ENCODE results near the gene CDRT15L2. TPM values are rescaled to one million over a fixed set of nuclear protein-coding genes. Genes with fewer than 3 reads are reported as not detected.
"Not testable (repeated sequence)": the region's sequence is repeated elsewhere in the genome, so short reads cannot be mapped to it uniquely, and the experiment has no call there.

The CDRT15L2 gene
- not detected for polyA plus RNA-seq
- long read RNA-seq, donor 1: 0 reads
- long read RNA-seq, donor 2: 0 reads
- long read RNA-seq, donor 3: 0 reads
- long read RNA-seq, donor 4: 0 reads
- long read RNA-seq, donor 5: 0 reads
- long read RNA-seq, donor 6: 0 reads
- long read RNA-seq, donor 7: 0 reads
- long read RNA-seq, donor 8: 0 reads
- long read RNA-seq, donor 9: 0 reads
- long read RNA-seq, donor 10: 0 reads

DNA sequence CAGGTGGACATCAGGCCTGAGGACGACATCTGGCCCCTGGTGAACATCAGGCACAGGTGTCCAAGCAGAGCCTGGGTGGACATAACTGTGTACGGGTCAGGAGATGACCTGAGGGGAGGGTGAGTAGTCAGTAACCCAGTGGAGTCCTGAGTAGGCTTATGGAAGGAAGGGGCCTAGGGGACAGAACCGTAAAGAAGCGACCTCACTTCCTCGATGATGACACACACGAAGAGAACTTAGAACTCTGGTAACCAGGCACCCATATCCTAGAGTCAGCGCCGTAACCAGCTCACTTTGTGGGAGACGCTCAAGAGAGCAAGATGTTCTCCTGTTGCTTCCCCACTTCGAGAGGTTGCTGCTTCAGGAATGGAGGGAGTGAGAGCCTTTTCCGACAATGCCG lies at the start of gene CDRT15L2:
CDRT15L2 (plus strand) TSS at position 301 of the 400 bp plus-strand sequence; CDS start at position 321, 20 bp downstream.
- WGBS, 3 donors: 87 to 91% (median 90%) methylated on average over 10 to 12 of the region's 12 CpGs
- H3K27me3 ChIP-seq (ENCODE audit: control insufficient read depth in 3 of 3, insufficient read depth in 3 of 3, low read length in 3 of 3); H3K9me3 ChIP-seq (ENCODE audit: control insufficient read depth in 2 of 2, insufficient read depth in 1 of 2, low read depth in 1 of 2, low read length in 1 of 2); H3K27ac ChIP-seq (ENCODE audit: low read depth in 1 of 3, low read length in 2 of 3); DNase-seq; FAIRE-seq; H3K4me3 ChIP-seq (ENCODE audit: low read depth in 1 of 3, low read length in 3 of 3); H3K4me1 ChIP-seq (ENCODE audit: control insufficient read depth in 3 of 3, insufficient read depth in 2 of 3, low read depth in 1 of 3, low read length in 2 of 3); H3K36me3 ChIP-seq (ENCODE audit: control insufficient read depth in 3 of 3, insufficient read depth in 2 of 3, low read depth in 1 of 3, low read length in 3 of 3): not testable (repeated sequence)

DNA sequence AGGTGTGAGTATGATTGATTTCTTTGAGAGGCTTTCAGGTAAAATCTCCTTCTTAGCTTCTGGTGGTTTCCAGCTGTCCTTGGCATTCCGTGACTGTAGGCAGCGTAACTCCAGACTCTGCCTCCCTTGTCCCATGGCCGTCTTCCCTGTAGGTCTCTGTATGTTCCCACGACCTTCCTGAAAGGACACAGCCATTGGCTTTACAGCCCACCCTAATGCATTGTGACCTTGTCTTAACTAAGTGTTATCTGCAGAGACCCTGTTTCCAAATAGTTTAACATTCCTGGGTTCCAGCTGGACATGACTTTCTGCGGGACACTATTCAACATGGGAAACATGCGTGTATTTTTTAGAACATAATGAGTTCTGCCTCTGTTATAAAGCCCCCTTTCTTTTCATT lies 49.4 kb upstream of the CDRT15L2 start:
- H3K9me3 ChIP-seq (ENCODE audit: control insufficient read depth in 2 of 2, insufficient read depth in 1 of 2, low read depth in 1 of 2, low read length in 1 of 2); H3K27me3 ChIP-seq (ENCODE audit: control insufficient read depth in 3 of 3, insufficient read depth in 3 of 3, low read length in 3 of 3); FAIRE-seq; H3K4me1 ChIP-seq (ENCODE audit: control insufficient read depth in 3 of 3, insufficient read depth in 2 of 3, low read depth in 1 of 3, low read length in 2 of 3); H3K27ac ChIP-seq (ENCODE audit: low read depth in 1 of 3, low read length in 2 of 3); H3K4me3 ChIP-seq (ENCODE audit: low read depth in 1 of 3, low read length in 3 of 3); DNase-seq; H3K36me3 ChIP-seq (ENCODE audit: control insufficient read depth in 3 of 3, insufficient read depth in 2 of 3, low read depth in 1 of 3, low read length in 3 of 3): not testable (repeated sequence)
- 76 to 82% (median 78%) methylated on average over 2 to 5 of the region's 6 CpGs for WGBS, 3 donors

DNA sequence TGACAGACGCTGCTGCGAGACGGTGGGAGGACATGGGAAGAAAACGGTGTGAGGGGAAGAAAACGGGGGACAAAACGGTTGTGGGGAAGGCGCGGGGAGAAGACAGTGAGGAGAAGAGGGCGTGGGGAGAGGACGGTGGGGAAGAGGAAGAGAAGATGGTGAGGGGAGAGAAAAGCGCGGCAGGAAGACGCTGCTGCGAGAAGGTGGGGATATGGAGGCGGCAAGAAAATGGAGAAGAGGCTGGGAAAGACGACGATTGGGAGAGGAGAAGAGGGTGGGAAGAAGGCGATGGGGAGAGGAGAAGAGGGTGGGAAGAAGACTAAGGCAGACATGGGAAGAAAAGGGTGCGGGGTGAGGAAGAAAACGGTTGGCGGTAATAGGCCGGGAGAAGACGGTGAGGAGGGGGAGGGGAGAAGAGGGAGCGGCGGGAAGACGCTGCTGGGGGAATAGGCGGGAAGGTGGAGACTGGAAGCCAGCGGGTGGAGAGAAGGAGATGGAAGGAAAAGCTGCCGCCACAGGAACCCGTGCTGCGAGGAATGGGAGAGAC lies 46.9 kb upstream of the CDRT15L2 start:
- peak in 1 of 2 donors; percentile 23 for DNase-seq
- Histone ChIP-seq H3K27ac (ENCODE audit: low read depth in 1 of 3, low read length in 2 of 3) (peak overlapping the region in 1 of 3 donors; percentile 22), H3K4me3 (ENCODE audit: low read depth in 1 of 3, low read length in 3 of 3) (peak overlapping the region in 1 of 3 donors; percentile 28)
- not testable (repeated sequence) for H3K9me3 ChIP-seq (ENCODE audit: control insufficient read depth in 2 of 2, insufficient read depth in 1 of 2, low read depth in 1 of 2, low read length in 1 of 2); H3K27me3 ChIP-seq (ENCODE audit: control insufficient read depth in 3 of 3, insufficient read depth in 3 of 3, low read length in 3 of 3); H3K36me3 ChIP-seq (ENCODE audit: control insufficient read depth in 3 of 3, insufficient read depth in 2 of 3, low read depth in 1 of 3, low read length in 3 of 3); FAIRE-seq; H3K4me1 ChIP-seq (ENCODE audit: control insufficient read depth in 3 of 3, insufficient read depth in 2 of 3, low read depth in 1 of 3, low read length in 2 of 3)
- 0 to 2% (median 2%) methylated on average over 8 to 15 of the region's 31 CpGs for WGBS, 3 donors

DNA sequence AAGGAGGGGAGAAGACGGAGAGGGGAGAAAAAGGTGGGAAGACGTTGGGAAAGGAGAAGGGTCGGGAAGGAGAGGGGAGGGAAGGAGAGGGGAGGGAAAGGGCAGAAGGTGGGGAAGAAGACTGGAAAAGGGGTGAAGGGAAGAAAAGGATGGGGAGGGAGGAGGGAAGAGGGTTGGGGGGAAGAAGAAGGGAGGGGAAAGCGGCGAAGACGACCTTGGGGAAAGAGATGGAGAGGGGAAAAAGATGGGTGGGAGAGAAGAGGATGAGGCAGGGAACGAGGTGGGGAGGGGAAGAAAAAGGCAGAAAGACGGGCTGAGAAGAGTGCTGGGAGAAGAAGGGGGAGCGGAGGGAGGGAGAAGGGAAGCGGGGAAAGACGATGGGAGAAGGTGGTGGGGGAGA lies 46.3 kb upstream of the CDRT15L2 start:
- not testable (repeated sequence) for H3K36me3 ChIP-seq (ENCODE audit: control insufficient read depth in 3 of 3, insufficient read depth in 2 of 3, low read depth in 1 of 3, low read length in 3 of 3); H3K9me3 ChIP-seq (ENCODE audit: control insufficient read depth in 2 of 2, insufficient read depth in 1 of 2, low read depth in 1 of 2, low read length in 1 of 2); H3K27ac ChIP-seq (ENCODE audit: low read depth in 1 of 3, low read length in 2 of 3); H3K4me1 ChIP-seq (ENCODE audit: control insufficient read depth in 3 of 3, insufficient read depth in 2 of 3, low read depth in 1 of 3, low read length in 2 of 3); FAIRE-seq; H3K27me3 ChIP-seq (ENCODE audit: control insufficient read depth in 3 of 3, insufficient read depth in 3 of 3, low read length in 3 of 3)
- 8 to 12% (median 11%) methylated on average over 9 to 11 of the region's 11 CpGs for WGBS, 3 donors
- H3K4me3 ChIP-seq (ENCODE audit: low read depth in 1 of 3, low read length in 3 of 3): peak overlapping the region in 1 of 3 donors; percentile 19
- peak in 1 of 2 donors; percentile 2 for DNase-seq

DNA sequence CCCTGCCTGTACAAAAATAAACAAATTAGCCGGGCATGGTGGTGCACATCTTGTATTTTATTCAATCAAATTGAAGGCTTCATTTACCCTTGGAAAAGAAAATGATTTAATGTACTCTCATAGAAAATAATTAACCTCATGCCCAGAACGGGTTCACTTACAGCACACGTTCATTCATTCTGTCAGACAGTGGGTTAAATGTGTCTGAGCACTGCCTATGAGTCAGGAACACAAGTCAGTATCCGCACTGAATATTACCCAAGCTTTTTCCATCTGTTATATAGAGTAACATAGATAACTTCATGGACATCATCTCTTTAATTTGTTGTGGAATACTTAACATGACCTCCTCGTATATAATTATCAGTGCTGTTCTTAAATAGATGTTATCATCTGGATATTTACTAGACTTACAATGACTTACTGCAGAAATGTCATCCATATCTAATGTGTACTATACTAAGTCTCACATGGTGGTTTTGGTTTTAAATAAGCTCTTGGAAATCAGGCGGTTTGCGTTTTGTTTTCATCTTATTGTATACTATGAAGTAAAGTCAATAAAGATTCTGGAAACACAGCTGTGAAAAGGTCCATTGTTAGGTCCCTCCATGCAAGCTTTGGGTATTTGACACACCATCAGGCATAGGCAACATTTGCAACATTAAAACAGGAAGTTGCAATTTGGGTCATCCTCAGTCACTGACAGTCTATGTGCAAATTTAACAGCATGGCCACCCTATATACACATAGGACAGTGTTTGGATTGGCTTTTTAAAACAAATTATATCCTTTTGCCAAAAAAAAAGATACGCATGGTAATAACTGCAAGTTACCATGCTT lies 44.6 kb upstream of the CDRT15L2 start:
- not testable (repeated sequence) for FAIRE-seq; H3K27ac ChIP-seq (ENCODE audit: low read depth in 1 of 3, low read length in 2 of 3); H3K4me1 ChIP-seq (ENCODE audit: control insufficient read depth in 3 of 3, insufficient read depth in 2 of 3, low read depth in 1 of 3, low read length in 2 of 3); DNase-seq; H3K9me3 ChIP-seq (ENCODE audit: control insufficient read depth in 2 of 2, insufficient read depth in 1 of 2, low read depth in 1 of 2, low read length in 1 of 2); H3K27me3 ChIP-seq (ENCODE audit: control insufficient read depth in 3 of 3, insufficient read depth in 3 of 3, low read length in 3 of 3); H3K4me3 ChIP-seq (ENCODE audit: low read depth in 1 of 3, low read length in 3 of 3); H3K36me3 ChIP-seq (ENCODE audit: control insufficient read depth in 3 of 3, insufficient read depth in 2 of 3, low read depth in 1 of 3, low read length in 3 of 3)
- 47 to 49% (median 48%) methylated on average over 8 of the region's 8 CpGs for WGBS, 3 donors

DNA sequence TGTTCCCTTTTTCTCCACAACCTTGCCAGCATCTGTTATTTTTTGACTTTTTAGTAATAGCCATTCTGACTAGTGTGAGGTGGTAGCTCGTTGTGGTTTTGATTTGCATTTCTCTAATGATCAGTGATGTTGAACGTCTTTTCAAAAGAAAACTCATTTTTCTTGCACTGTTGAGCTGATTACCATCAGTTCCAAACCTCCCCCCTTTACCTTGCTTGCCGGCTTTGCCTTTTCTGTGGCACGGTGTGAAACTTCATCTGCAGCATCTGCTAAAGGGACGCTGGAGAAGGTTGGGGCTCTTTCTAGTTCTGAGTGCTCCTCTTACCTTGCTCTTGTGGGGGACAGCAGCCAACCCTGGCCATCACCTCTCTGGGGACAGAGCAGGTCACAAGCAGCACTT lies 39.1 kb upstream of the CDRT15L2 start:
- H3K9me3 ChIP-seq (ENCODE audit: control insufficient read depth in 2 of 2, insufficient read depth in 1 of 2, low read depth in 1 of 2, low read length in 1 of 2); H3K27ac ChIP-seq (ENCODE audit: low read depth in 1 of 3, low read length in 2 of 3); FAIRE-seq; DNase-seq; H3K4me3 ChIP-seq (ENCODE audit: low read depth in 1 of 3, low read length in 3 of 3); H3K36me3 ChIP-seq (ENCODE audit: control insufficient read depth in 3 of 3, insufficient read depth in 2 of 3, low read depth in 1 of 3, low read length in 3 of 3); H3K27me3 ChIP-seq (ENCODE audit: control insufficient read depth in 3 of 3, insufficient read depth in 3 of 3, low read length in 3 of 3); H3K4me1 ChIP-seq (ENCODE audit: control insufficient read depth in 3 of 3, insufficient read depth in 2 of 3, low read depth in 1 of 3, low read length in 2 of 3): not testable (repeated sequence)
- WGBS, 3 donors: 33 to 71% (median 36%) methylated on average over 1 to 3 of the region's 5 CpGs

DNA sequence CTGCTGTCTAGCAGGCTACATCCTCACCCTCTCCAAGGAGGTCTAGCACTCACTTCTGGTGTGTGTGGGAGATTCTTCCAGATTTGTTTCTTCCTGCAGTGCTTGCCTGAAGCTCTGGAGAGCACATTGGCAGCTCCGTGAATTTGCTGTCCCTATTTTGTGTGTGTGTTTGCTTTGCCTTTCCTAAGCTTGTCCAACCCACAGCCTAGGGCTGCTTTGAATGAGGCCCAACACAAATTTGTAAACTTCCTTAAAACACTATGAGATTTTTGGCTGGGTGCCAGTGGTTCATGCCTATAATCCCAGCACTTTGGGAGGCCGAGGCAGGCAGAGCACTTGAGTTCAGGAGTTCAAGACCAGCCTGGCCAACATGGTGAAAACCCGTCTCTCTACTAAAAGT lies 38.7 kb upstream of the CDRT15L2 start:
- not testable (repeated sequence) for FAIRE-seq; H3K4me3 ChIP-seq (ENCODE audit: low read depth in 1 of 3, low read length in 3 of 3); H3K9me3 ChIP-seq (ENCODE audit: control insufficient read depth in 2 of 2, insufficient read depth in 1 of 2, low read depth in 1 of 2, low read length in 1 of 2); DNase-seq; H3K4me1 ChIP-seq (ENCODE audit: control insufficient read depth in 3 of 3, insufficient read depth in 2 of 3, low read depth in 1 of 3, low read length in 2 of 3); H3K36me3 ChIP-seq (ENCODE audit: control insufficient read depth in 3 of 3, insufficient read depth in 2 of 3, low read depth in 1 of 3, low read length in 3 of 3); H3K27me3 ChIP-seq (ENCODE audit: control insufficient read depth in 3 of 3, insufficient read depth in 3 of 3, low read length in 3 of 3); H3K27ac ChIP-seq (ENCODE audit: low read depth in 1 of 3, low read length in 2 of 3)
- WGBS, 3 donors: 18 to 35% (median 25%) methylated on average over 2 of the region's 3 CpGs

DNA sequence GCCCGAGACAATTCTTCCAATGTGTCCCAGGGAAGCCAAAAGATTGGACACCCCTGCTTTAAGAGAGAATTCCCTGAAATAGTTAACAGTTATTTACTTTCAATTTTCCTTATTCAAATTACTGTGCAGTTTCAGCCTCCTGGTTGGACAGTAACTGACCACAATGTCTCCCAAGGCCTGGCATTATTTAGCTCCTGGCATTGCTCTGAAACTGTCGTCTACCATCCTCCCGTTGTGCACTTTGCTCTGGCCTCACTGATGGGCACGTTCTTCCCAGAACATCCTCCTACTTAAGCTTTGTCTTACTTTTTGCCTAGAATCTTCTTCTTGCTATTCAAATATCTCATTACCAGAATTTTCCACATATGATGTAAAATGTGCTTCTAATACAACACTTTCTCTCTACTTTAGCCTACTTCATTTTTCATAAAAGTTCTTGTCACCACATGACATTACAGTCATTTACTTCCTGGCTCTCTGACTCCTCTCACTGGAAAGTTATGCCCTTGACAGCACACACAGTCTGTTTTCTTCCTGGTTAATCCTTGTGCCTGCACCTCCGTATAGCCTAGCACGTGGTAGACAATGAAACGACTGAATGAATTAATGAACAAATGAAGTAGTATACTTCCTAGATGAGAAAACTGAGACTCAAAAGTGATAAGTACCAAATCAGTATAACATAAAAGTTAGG lies 37.5 kb upstream of the CDRT15L2 start:
- H3K27ac ChIP-seq (ENCODE audit: low read depth in 1 of 3, low read length in 2 of 3); FAIRE-seq; H3K27me3 ChIP-seq (ENCODE audit: control insufficient read depth in 3 of 3, insufficient read depth in 3 of 3, low read length in 3 of 3); H3K9me3 ChIP-seq (ENCODE audit: control insufficient read depth in 2 of 2, insufficient read depth in 1 of 2, low read depth in 1 of 2, low read length in 1 of 2); H3K4me3 ChIP-seq (ENCODE audit: low read depth in 1 of 3, low read length in 3 of 3); H3K4me1 ChIP-seq (ENCODE audit: control insufficient read depth in 3 of 3, insufficient read depth in 2 of 3, low read depth in 1 of 3, low read length in 2 of 3); H3K36me3 ChIP-seq (ENCODE audit: control insufficient read depth in 3 of 3, insufficient read depth in 2 of 3, low read depth in 1 of 3, low read length in 3 of 3): not testable (repeated sequence)
- DNase-seq: peak in 1 of 2 donors; percentile 35
- 21 to 29% (median 27%) methylated on average over 6 to 7 of the region's 7 CpGs for WGBS, 3 donors

Measured in small intestine (tissue), 16 donors.